Caco-2 (cell line): ENCODE data around the gene LSMEM2. TPM values are rescaled to one million over a fixed set of nuclear protein-coding genes. Genes with fewer than 3 reads are reported as not detected.

Experiments used
- BruUV-seq: library from RNA; stranded (reverse); fragments of 400-500 nt; replicated peaks from 2 replicates; lab custom pipeline; 2021; lab: Mats Ljungman, UMichigan
- CTCF ChIA-PET: fragments of 300-600 bp; sonication (Branson Sonifier 250); formaldehyde crosslinking; loops from one replicate; lab custom pipeline; 2022; ENCODE audit warnings: antibody characterized with exemption; lab: Charles Lee
- POLR2A ChIA-PET: fragments of 300-600 bp; sonication (Branson Sonifier 250); formaldehyde crosslinking; loops from one replicate; lab custom pipeline; 2022; ENCODE audit warnings: antibody characterized with exemption; lab: Charles Lee
- DNase-seq, 2 experiments: peaks; one replicate each; pipeline versions ENCODE4 v3.0.0 to v3.0.0-alpha.2; 2020 to 2022
- H3K27me3 ChIP-seq: replicated peaks from 2 replicates; pipeline ENCODE4 v1.6.0; 2011; ENCODE audit warnings: low read length; ENCODE audit not compliant: control insufficient read depth, insufficient read depth
- H3K36me3 ChIP-seq: 2 replicates; pipeline ENCODE4 v1.5.1; 2011; ENCODE audit warnings: low read length; ENCODE audit not compliant: control insufficient read depth, insufficient read depth
- H3K4me1 ChIP-seq: fragments of 250-450 bp; sonication (Bioruptor Pico); 2 replicates; pipeline ENCODE4 v1.5.1; 2020; ENCODE audit warnings: mild to moderate bottlenecking
- H3K4me3 ChIP-seq: 2 replicates; pipeline ENCODE4 v1.5.1; 2011; ENCODE audit warnings: low read depth, mild to moderate bottlenecking, control low read depth, low read length
- H3K9me3 ChIP-seq: fragments of 250-450 bp; sonication (Bioruptor Pico); 2 replicates; pipeline ENCODE4 v1.5.1; 2020; ENCODE audit warnings: mild to moderate bottlenecking, moderate library complexity
- H3K27ac Mint-ChIP-seq: one replicate; pipeline ENCODE4 v1.8.0; 2022; ENCODE audit warnings: mixed read lengths; ENCODE audit not compliant: unreplicated experiment
- H3K27me3 Mint-ChIP-seq: one replicate; pipeline ENCODE4 v1.8.0; 2022; ENCODE audit warnings: mixed read lengths; ENCODE audit not compliant: insufficient read depth, unreplicated experiment
- H3K36me3 Mint-ChIP-seq: one replicate; pipeline ENCODE4 v1.8.0; 2022; ENCODE audit warnings: mild to moderate bottlenecking, mixed read lengths; ENCODE audit not compliant: insufficient read depth, unreplicated experiment
- H3K4me1 Mint-ChIP-seq: one replicate; pipeline ENCODE4 v1.8.0; 2022; ENCODE audit warnings: low read depth, mixed read lengths; ENCODE audit not compliant: unreplicated experiment
- H3K4me3 Mint-ChIP-seq: one replicate; pipeline ENCODE4 v1.8.0; 2022; ENCODE audit warnings: mild to moderate bottlenecking, moderate library complexity, mixed read lengths; ENCODE audit not compliant: unreplicated experiment
- H3K9me3 Mint-ChIP-seq: one replicate; pipeline ENCODE4 v1.8.0; 2022; ENCODE audit warnings: mixed read lengths; ENCODE audit not compliant: unreplicated experiment
- intact Hi-C: fragments of 100-400 bp; cut with micrococcal nuclease; formaldehyde crosslinking; loops from one replicate; pipeline ENCODE4 v1.10.0; 2022; ENCODE audit not compliant: unreplicated experiment
- total RNA-seq: library from RNA; stranded (reverse); gene quantifications from 2 replicates; pipeline ENCODE4 v1.2.3, GENCODE V29; 2022
- TF ChIP-seq, protein P1 (sequence below), 2 experiments: fragments of 200-600 bp in 1 of 2; IDR thresholded peaks; 1 replicate in 1 of 2; 2 replicates in 1 of 2; pipeline versions ENCODE4 v1.5.1 to v1.8.0; 2011 to 2022; ENCODE audit warnings: antibody characterized with exemption in 1 of 2, control low read depth in 1 of 2, inconsistent platforms in 1 of 2, low read depth in 1 of 2, low read length in 1 of 2, mild to moderate bottlenecking in 1 of 2, moderate library complexity in 1 of 2; ENCODE audit not compliant: insufficient read depth in 1 of 2, severe bottlenecking in 1 of 2, unreplicated experiment in 1 of 2

Gene LSMEM2
- total RNA-seq, 1 experiment from 2014 or later: not detected

- CTCF ChIA-PET: no interaction called here
Observed at GRCh38 chr3:50295553-50296431, 16.9 kb downstream of the LSMEM2 start.

DNA sequence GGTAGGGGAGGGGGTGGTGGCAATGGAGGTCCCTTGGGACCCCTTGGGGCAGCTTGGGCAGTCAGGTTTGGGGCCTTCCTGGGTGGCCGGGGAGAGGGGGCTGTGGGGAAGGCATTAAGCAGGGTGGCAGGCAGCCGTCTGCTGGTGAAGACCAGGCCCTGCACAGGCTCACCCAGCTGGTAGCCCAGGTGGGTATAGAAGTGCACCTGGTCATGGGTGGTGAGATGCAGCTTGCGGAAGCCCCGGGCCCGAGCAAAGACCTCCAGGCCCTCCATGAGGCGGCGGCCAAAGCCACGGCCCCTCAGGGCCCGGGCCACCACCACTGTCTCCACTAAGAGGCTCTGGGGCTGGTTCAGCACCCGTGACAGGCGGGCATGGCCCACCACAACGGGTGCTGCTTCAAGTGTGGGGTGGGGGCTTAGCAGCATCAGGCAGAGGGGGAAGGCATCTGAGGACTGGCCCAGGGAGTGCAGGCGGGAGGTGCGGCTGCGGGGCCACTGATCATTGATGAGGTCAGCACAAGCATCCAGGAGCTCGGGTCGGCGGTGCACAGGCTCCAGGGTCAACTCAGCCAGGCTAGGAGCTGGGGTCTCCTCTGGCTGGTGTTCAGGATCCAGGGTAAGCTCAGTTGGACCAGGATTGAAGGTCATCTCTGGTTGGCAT is 18.0 kb downstream of the LSMEM2 start:
- Mint-ChIP-seq H3K27me3 (no peaks in the 10 kb centered on the region), H3K9me3 (no peaks in the 10 kb centered on the region), H3K4me1 (peaks cover 16% of the 10 kb centered on the region), H3K4me3 (no peak overlapping the region), H3K36me3 (peaks cover 19% of the 10 kb centered on the region), H3K27ac (no peak overlapping the region)
- Histone ChIP-seq H3K4me1 (peaks cover 19% of the 10 kb centered on the region), H3K4me3 (no peak overlapping the region), H3K36me3 (no peaks in the 10 kb centered on the region), H3K27me3 (no peaks in the 10 kb centered on the region), H3K9me3 (no peaks in the 10 kb centered on the region)
- DNase-seq: no peak
- CTCF ChIA-PET: no interaction called here
- TF ChIP-seq, protein P1, sequence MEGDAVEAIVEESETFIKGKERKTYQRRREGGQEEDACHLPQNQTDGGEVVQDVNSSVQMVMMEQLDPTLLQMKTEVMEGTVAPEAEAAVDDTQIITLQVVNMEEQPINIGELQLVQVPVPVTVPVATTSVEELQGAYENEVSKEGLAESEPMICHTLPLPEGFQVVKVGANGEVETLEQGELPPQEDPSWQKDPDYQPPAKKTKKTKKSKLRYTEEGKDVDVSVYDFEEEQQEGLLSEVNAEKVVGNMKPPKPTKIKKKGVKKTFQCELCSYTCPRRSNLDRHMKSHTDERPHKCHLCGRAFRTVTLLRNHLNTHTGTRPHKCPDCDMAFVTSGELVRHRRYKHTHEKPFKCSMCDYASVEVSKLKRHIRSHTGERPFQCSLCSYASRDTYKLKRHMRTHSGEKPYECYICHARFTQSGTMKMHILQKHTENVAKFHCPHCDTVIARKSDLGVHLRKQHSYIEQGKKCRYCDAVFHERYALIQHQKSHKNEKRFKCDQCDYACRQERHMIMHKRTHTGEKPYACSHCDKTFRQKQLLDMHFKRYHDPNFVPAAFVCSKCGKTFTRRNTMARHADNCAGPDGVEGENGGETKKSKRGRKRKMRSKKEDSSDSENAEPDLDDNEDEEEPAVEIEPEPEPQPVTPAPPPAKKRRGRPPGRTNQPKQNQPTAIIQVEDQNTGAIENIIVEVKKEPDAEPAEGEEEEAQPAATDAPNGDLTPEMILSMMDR (IDR thresholded peaks at IDR 0.05; ENCODE audit: insufficient read depth in 1 of 2, low read depth in 1 of 2, low read length in 1 of 2, severe bottlenecking in 1 of 2, unreplicated experiment in 1 of 2): no peak
- intact Hi-C loops: no loop called here
- POLR2A ChIA-PET: no interaction called here
- no TSS peak for BruUV-seq

More at GRCh38 chr3:50295553-50296431, 16.9 kb downstream of the LSMEM2 start:
- BruUV-seq: no TSS peak
- DNase-seq: no peak
- H3K27ac Mint-ChIP-seq: no peak overlapping the region
- H3K4me3 Mint-ChIP-seq: no peak overlapping the region
- peaks cover 28% of the 10 kb centered on the region for H3K36me3 Mint-ChIP-seq
- POLR2A ChIA-PET: no interaction called here
- TF ChIP-seq, protein P1 (IDR thresholded peaks at IDR 0.05; ENCODE audit: insufficient read depth in 1 of 2, low read depth in 1 of 2, low read length in 1 of 2, severe bottlenecking in 1 of 2, unreplicated experiment in 1 of 2): no peak
- Histone ChIP-seq H3K27me3 (no peaks in the 10 kb centered on the region), H3K9me3 (no peaks in the 10 kb centered on the region), H3K4me3 (no peak overlapping the region), H3K4me1 (peaks cover 19% of the 10 kb centered on the region), H3K36me3 (no peaks in the 10 kb centered on the region)
- intact Hi-C loops: no loop called here
- no peaks in the 10 kb centered on the region for H3K9me3 Mint-ChIP-seq
- H3K4me1 Mint-ChIP-seq: peaks cover 22% of the 10 kb centered on the region
- H3K27me3 Mint-ChIP-seq: no peaks in the 10 kb centered on the region

GRCh38 chr3:50297384-50297775 is 18.5 kb downstream of the LSMEM2 start:
- Histone ChIP-seq H3K27me3 (no peaks in the 10 kb centered on the region), H3K4me1 (peaks cover 19% of the 10 kb centered on the region), H3K9me3 (no peaks in the 10 kb centered on the region), H3K36me3 (no peaks in the 10 kb centered on the region; the same call in 1 of the 2 replicates), H3K4me3 (no peak overlapping the region)
- H3K27me3 Mint-ChIP-seq: no peaks in the 10 kb centered on the region
- DNase-seq: peak in 1 of 2 experiments; percentile 26
- CTCF ChIA-PET: no interaction called here
- no TSS peak for BruUV-seq
- POLR2A ChIA-PET: no interaction called here
- TF ChIP-seq, protein P1 (IDR thresholded peaks at IDR 0.05; ENCODE audit: insufficient read depth in 1 of 2, low read depth in 1 of 2, low read length in 1 of 2, severe bottlenecking in 1 of 2, unreplicated experiment in 1 of 2): no peak
- H3K4me1 Mint-ChIP-seq: peaks cover 15% of the 10 kb centered on the region
- no peak overlapping the region for H3K27ac Mint-ChIP-seq
- H3K36me3 Mint-ChIP-seq: peaks cover 15% of the 10 kb centered on the region
- intact Hi-C loops: no loop called here
- no peaks in the 10 kb centered on the region for H3K9me3 Mint-ChIP-seq
- no peak overlapping the region for H3K4me3 Mint-ChIP-seq
